GM21515 (cell line): ENCODE measurements around the gene ADAMTS4.
A peak's percentile ranks its signal among the peaks of the same experiment; 100 is the strongest.

Experiments used
- ATAC-seq: cut with Tn5 transposase; IDR thresholded peaks from one replicate; pipeline ENCODE4 v1.9.1; 2021; ENCODE audit not compliant: unreplicated experiment

Gene ADAMTS4

GRCh38 chr1:161153682-161154337, 45.0 kb downstream of the ADAMTS4 start, which contains the start of gene UFC1:
UFC1 (plus strand) TSS chr1:161153978; CDS start chr1:161153998, 20 bp downstream.
- peak; percentile 80 for ATAC-seq

- ATAC-seq = no peak
These were observed 45.7 kb downstream of the ADAMTS4 start for GRCh38 chr1:161153176-161153575.

GRCh38 chr1:161145832-161146231, 53.0 kb downstream of the ADAMTS4 start:
- ATAC-seq = no peak

GRCh38 chr1:161140755-161141400, 58.0 kb downstream of the ADAMTS4 start:
- no peak for ATAC-seq

- ATAC-seq = no peak
These were observed 59.1 kb downstream of the ADAMTS4 start for GRCh38 chr1:161139766-161140165.

GRCh38 chr1:161138431-161138830, 60.4 kb downstream of the ADAMTS4 start:
- no peak for ATAC-seq

GRCh38 chr1:161137881-161138280, 61.0 kb downstream of the ADAMTS4 start:
- ATAC-seq = no peak
